BE2C (cell line): ENCODE results near the gene NAA35.

ENCODE experiments used
- DNase-seq: peaks from one replicate; pipeline ENCODE4 v3.0.0-alpha.2; 2020
- H3K27me3 ChIP-seq: fragments of 250-450 bp; sonication (Bioruptor Pico); 2 replicates; pipeline ENCODE4 v1.5.1; 2020; ENCODE audit warnings: mild to moderate bottlenecking
- H3K36me3 ChIP-seq: fragments of 250-450 bp; sonication (Bioruptor Pico); 2 replicates; pipeline ENCODE4 v1.5.1; 2020; ENCODE audit warnings: mild to moderate bottlenecking
- H3K4me1 ChIP-seq: fragments of 250-450 bp; sonication (Bioruptor Pico); 2 replicates; pipeline ENCODE4 v1.5.1; 2020
- H3K4me3 ChIP-seq: 2 replicates; pipeline ENCODE4 v1.5.1; 2011; ENCODE audit warnings: low read depth, low read length
- H3K9me3 ChIP-seq: fragments of 250-450 bp; sonication (Bioruptor Pico); 2 replicates; pipeline ENCODE4 v1.5.1; 2020
- TF ChIP-seq, protein P1 (sequence below): IDR thresholded peaks from 2 replicates; pipeline ENCODE4 v1.5.1; 2012; ENCODE audit warnings: mild to moderate bottlenecking, low read depth, low read length

The NAA35 gene

DNA sequence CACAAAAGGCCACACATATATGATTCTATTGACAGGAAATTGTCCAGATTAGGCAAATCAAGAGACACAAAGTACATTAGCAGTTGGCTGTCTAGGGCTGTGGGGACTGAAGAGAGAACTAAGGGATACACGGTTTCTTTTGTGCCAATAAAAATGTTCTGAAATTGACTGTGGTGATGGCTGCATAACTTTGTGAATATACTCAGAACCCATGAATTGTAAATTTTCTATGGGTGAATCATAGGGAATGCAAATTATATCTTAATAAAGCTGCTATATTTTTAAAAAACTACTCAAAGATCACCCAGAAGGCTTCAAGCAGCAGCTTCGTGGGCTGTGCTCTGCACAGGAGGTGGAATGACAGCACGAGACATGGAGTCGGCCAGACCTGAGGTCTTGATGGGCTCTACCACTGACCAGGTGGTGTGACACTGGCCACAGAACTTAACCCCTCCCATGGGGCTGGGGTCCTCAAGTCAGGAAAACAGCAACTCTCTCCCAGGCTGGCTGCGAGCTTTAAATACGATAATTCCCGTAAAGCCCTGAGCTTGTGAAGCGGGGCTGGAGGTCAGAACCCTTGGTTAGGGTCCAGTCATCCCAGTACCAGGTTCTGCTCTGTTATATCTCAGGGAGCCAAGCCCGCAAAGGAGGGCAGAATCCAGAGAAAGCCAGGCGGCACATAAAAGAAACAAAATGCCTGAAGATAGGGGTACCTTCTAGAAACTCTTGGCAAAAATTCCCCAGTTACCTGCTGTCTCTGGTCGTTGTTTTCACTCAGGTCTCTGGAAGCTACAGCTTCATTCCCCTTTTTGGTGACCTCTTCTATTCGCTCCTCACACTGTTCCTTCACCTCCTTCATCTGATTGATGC lies 99.3 kb downstream of the NAA35 start:
- TF ChIP-seq, protein P1, sequence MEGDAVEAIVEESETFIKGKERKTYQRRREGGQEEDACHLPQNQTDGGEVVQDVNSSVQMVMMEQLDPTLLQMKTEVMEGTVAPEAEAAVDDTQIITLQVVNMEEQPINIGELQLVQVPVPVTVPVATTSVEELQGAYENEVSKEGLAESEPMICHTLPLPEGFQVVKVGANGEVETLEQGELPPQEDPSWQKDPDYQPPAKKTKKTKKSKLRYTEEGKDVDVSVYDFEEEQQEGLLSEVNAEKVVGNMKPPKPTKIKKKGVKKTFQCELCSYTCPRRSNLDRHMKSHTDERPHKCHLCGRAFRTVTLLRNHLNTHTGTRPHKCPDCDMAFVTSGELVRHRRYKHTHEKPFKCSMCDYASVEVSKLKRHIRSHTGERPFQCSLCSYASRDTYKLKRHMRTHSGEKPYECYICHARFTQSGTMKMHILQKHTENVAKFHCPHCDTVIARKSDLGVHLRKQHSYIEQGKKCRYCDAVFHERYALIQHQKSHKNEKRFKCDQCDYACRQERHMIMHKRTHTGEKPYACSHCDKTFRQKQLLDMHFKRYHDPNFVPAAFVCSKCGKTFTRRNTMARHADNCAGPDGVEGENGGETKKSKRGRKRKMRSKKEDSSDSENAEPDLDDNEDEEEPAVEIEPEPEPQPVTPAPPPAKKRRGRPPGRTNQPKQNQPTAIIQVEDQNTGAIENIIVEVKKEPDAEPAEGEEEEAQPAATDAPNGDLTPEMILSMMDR, result no peak
- H3K36me3 ChIP-seq, result peaks cover 20% of the 10 kb centered on the region
- H3K4me3 ChIP-seq, result no peak overlapping the region
- DNase-seq, result no peak
- H3K9me3 ChIP-seq, result no peaks in the 10 kb centered on the region
- H3K4me1 ChIP-seq, result no peaks in the 10 kb centered on the region
- no peaks in the 10 kb centered on the region for H3K27me3 ChIP-seq

DNA sequence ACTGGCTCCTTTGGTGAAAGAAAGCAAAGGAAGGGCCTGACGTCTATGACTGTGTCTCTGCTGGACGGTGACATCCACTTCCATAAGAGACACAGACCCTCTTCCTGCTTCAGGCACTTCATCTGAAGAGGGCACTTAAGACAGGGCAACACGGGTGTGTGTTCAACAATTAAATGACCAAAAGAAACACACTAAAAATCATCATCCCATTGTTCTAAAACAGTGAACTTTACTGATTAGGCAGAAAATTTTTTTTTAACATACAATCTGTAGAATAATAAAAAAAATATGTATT lies 99.9 kb downstream of the NAA35 start:
- TF ChIP-seq, protein P1, result no peak
- Histone ChIP-seq H3K4me3 (no peak overlapping the region), H3K27me3 (no peaks in the 10 kb centered on the region), H3K4me1 (no peaks in the 10 kb centered on the region), H3K36me3 (peaks cover 20% of the 10 kb centered on the region), H3K9me3 (no peaks in the 10 kb centered on the region)
- no peak for DNase-seq

DNA sequence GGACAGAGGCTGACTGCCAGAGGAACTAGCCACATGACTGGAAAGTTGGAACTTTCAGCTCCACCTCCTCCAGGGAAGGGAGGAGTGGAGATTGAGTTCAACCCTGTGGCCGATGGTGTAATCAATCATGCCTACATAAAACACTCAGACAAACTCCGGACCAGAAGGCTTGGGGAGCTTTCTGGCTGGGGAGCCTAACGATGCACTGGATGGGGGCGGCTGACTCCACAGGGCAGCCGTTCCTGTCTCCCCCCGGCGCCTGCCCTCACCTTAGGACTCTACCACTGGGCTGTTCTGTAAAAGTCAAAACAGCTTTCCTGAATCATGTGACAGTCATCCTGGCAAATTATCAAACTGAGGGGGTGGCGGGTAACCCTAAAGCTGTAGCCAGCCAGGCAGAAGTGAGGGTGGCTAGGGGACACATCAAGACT lies 100.4 kb downstream of the NAA35 start:
- no peak overlapping the region for H3K4me3 ChIP-seq
- no peaks in the 10 kb centered on the region for H3K27me3 ChIP-seq
- no peaks in the 10 kb centered on the region for H3K9me3 ChIP-seq
- H3K4me1 ChIP-seq, result no peaks in the 10 kb centered on the region
- TF ChIP-seq, protein P1, result no peak
- DNase-seq, result no peak
- peaks cover 16% of the 10 kb centered on the region for H3K36me3 ChIP-seq

DNA sequence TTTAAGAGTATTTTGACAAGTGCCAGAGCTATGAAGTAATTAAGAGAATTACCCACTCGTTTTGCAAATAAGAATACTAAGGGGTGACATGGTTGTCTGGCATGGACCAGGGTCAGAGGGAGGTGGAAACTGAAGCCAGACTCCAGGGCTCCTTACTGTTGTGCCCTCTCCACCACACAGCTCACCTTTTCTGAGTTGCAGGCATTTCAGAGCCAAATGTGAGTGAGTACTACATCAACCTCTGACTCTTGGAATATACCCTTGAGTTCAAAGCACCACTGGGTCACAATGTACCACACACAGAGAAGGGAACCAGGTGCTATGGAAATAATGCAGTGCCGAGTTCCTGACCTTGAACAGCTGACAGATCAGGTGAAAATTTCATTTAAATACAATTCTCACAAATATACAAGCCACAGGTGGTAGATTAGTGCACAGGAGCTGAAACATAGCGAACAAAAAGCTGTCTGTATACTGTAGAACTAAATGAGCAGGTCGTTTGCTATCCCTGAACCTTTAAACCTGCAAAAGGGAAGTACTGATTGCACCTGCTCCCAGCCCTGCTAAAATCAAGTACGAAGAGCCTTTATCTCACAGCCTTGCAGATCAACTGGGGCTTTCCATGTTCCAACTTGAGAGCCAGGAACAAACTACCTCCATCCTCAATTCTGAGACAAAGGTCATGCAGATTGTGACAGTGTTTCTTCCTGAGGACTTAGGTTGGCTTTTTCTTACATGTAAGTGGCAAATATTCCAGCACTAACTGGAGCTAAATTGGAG lies 101.4 kb downstream of the NAA35 start:
- no peaks in the 10 kb centered on the region for H3K4me1 ChIP-seq
- TF ChIP-seq, protein P1, result no peak
- no peaks in the 10 kb centered on the region for H3K27me3 ChIP-seq
- peaks cover 8% of the 10 kb centered on the region for H3K36me3 ChIP-seq
- no peaks in the 10 kb centered on the region for H3K9me3 ChIP-seq
- H3K4me3 ChIP-seq, result no peak overlapping the region
- DNase-seq, result no peak

DNA sequence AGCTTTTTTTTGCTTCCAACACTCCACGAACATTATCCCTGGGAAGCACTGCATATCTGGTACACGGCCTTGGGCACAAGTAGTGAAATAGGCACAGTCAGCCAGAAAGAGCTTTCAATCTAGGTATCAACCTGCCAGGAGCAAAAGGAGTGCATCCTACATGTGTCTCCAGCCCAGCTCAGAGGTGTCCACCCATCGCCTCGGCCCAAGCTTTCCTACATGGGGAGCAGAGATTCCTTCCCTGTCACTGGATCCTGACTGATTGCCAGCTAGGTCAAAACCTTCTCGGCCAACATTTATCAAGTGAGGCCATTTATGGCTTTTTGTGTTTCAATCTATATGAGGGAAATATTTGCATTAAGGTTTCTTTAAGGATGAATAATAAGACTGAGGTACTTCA lies 102.6 kb downstream of the NAA35 start:
- Histone ChIP-seq H3K27me3 (no peaks in the 10 kb centered on the region), H3K4me1 (no peaks in the 10 kb centered on the region), H3K4me3 (no peak overlapping the region), H3K36me3 (peaks cover 8% of the 10 kb centered on the region), H3K9me3 (no peaks in the 10 kb centered on the region)
- DNase-seq, result no peak
- TF ChIP-seq, protein P1, result no peak

DNA sequence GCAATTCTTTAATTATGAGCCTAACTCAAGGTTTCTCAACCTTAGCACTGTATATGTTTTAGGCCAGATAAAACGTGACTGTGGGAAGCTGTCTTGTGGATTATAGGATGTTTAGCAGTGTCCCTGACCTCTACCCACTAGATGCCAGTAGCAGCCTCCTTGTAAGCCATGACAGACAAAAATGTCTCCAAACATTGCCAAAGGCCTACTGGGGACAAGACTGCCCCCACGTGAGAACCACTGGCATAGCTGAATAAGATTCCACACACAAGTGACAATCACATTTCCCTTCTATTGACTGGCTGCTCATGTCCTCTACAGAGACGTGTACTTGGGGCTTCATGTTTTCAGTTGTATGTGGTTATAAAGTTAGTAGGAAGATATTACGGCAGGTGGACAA lies 103.1 kb downstream of the NAA35 start:
- Histone ChIP-seq H3K9me3 (no peaks in the 10 kb centered on the region), H3K27me3 (no peaks in the 10 kb centered on the region), H3K4me1 (no peaks in the 10 kb centered on the region), H3K4me3 (no peak overlapping the region), H3K36me3 (peaks cover 8% of the 10 kb centered on the region)
- DNase-seq, result no peak
- TF ChIP-seq, protein P1, result peak; percentile 46
